H1 (cell line): ENCODE measurements around the gene CDK19. TPM values are rescaled to one million over a fixed set of nuclear protein-coding genes. Genes with fewer than 3 reads are reported as not detected.

Experiments used
- CTCF ChIA-PET: fragments of 300-600 bp; sonication (Branson Sonifier 250); formaldehyde crosslinking; loops from one replicate; lab custom pipeline; 2021; ENCODE audit not compliant: partially characterized antibody; lab: Charles Lee
- POLR2A ChIA-PET: fragments of 300-600 bp; sonication (Branson Sonifier 250); formaldehyde crosslinking; loops from one replicate; lab custom pipeline; 2021; ENCODE audit warnings: inconsistent platforms; ENCODE audit not compliant: partially characterized antibody; lab: Charles Lee
- DNase-seq, 2 experiments: peaks; one replicate each; pipeline versions ENCODE4 v3.0.0 to v3.0.0-alpha.2; 2010 to 2022; ENCODE audit warnings: low spot score in 2 of 2, low read depth in 1 of 2, mixed read lengths in 1 of 2
- FAIRE-seq: peaks from 2 replicates; lab custom pipeline; 2011; peaks lifted over from hg19 to GRCh38; lab: Jason Lieb, UNC
- H2AFZ ChIP-seq: 2 replicates; pipeline ENCODE4 v1.8.1; 2012; ENCODE audit warnings: low read length, inconsistent platforms
- H2AK5ac ChIP-seq: 2 replicates; pipeline ENCODE4 v1.6.1; 2013; ENCODE audit warnings: low read depth, low read length
- H2BK120ac ChIP-seq: replicated peaks from 2 replicates; pipeline ENCODE3; 2013; ENCODE audit warnings: low read depth, low read length, inconsistent platforms
- H2BK12ac ChIP-seq: 2 replicates; pipeline ENCODE4 v1.6.1; 2013; ENCODE audit warnings: low read depth, low read length
- H2BK15ac ChIP-seq: 2 replicates; pipeline ENCODE4 v1.6.1; 2013; ENCODE audit warnings: low read length
- H2BK20ac ChIP-seq: 2 replicates; pipeline ENCODE4 v1.6.1; 2013; ENCODE audit warnings: low read length
- H2BK5ac ChIP-seq: 2 replicates; pipeline ENCODE4 v1.6.1; 2013; ENCODE audit warnings: low read depth, low read length
- H3K14ac ChIP-seq: 2 replicates; pipeline ENCODE4 v1.6.1; 2013; ENCODE audit warnings: inconsistent platforms; ENCODE audit not compliant: insufficient read length
- H3K18ac ChIP-seq: 2 replicates; pipeline ENCODE4 v1.6.1; 2013; ENCODE audit warnings: low read length; ENCODE audit errors: extremely low read depth
- H3K23ac ChIP-seq: 2 replicates; pipeline ENCODE4 v1.6.1; 2013; ENCODE audit warnings: inconsistent platforms; ENCODE audit not compliant: insufficient read length
- H3K23me2 ChIP-seq: 2 replicates; pipeline ENCODE4 v1.6.1; 2013; ENCODE audit warnings: low read depth, low read length
- H3K27ac ChIP-seq: 2 replicates; pipeline ENCODE4 v1.6.1; 2011; ENCODE audit warnings: low read depth, low read length, inconsistent platforms
- H3K27me3 ChIP-seq, 4 experiments: replicated peaks in 1 of 4; 1 replicate in 1 of 4; 2 replicates in 3 of 4; pipeline versions ENCODE4 v1.6.1 to v1.8.1; 2011 to 2013; ENCODE audit warnings: low read length in 3 of 4, mild to moderate bottlenecking in 3 of 4, inconsistent platforms in 2 of 4, mixed read lengths in 2 of 4, moderate library complexity in 1 of 4; ENCODE audit not compliant: control insufficient read depth in 3 of 4, insufficient read depth in 3 of 4; ENCODE audit errors: extremely low read depth in 1 of 4
- H3K36me3 ChIP-seq, 4 experiments: 2 replicates each; pipeline versions ENCODE4 v1.6.1 to v1.8.1; 2011 to 2013; ENCODE audit warnings: mild to moderate bottlenecking in 4 of 4, low read length in 3 of 4, moderate library complexity in 2 of 4, control low read depth in 1 of 4, inconsistent platforms in 1 of 4; ENCODE audit not compliant: insufficient read depth in 4 of 4, control insufficient read depth in 2 of 4
- H3K4ac ChIP-seq: replicated peaks from 2 replicates; pipeline ENCODE3; 2013; ENCODE audit warnings: low read length, low read depth, mixed read lengths, inconsistent platforms; ENCODE audit not compliant: insufficient read length
- H3K4me1 ChIP-seq, 4 experiments: replicated peaks in 1 of 4; 1 replicate in 1 of 4; 2 replicates in 3 of 4; pipeline versions ENCODE4 v1.6.1 to v1.8.1; 2011 to 2013; ENCODE audit warnings: low read length in 3 of 4, inconsistent platforms in 2 of 4, mixed read lengths in 1 of 4; ENCODE audit not compliant: insufficient read depth in 4 of 4, control insufficient read depth in 3 of 4
- H3K4me2 ChIP-seq, 2 experiments: 2 replicates each; pipeline versions ENCODE4 v1.6.1 to v1.8.1; 2011 to 2013; ENCODE audit warnings: low read depth in 2 of 2, low read length in 2 of 2, control low read depth in 1 of 2, inconsistent platforms in 1 of 2, mild to moderate bottlenecking in 1 of 2; ENCODE audit not compliant: insufficient read depth in 1 of 2
- H3K4me3 ChIP-seq, 4 experiments: fragments of 200-600, 300-600 bp in 1 of 4; sonication (generic), shearing (Covaris generic), sonication (Bioruptor Twin) in 1 of 4; 2 replicates each; pipeline versions ENCODE4 v1.5.1 to v1.8.1; 2011 to 2016; ENCODE audit warnings: low read length in 4 of 4, low read depth in 3 of 4, control low read depth in 2 of 4, inconsistent platforms in 2 of 4, mild to moderate bottlenecking in 2 of 4, mixed read lengths in 1 of 4, moderate library complexity in 1 of 4; ENCODE audit not compliant: insufficient read depth in 2 of 4; ENCODE audit errors: extremely low read depth in 1 of 4
- H3K56ac ChIP-seq: replicated peaks from 2 replicates; pipeline ENCODE3; 2013; ENCODE audit warnings: low read depth, mild to moderate bottlenecking, mixed read lengths, low read length, inconsistent platforms; ENCODE audit not compliant: insufficient read length
- H3K79me1 ChIP-seq: 2 replicates; pipeline ENCODE4 v1.6.1; 2013; ENCODE audit warnings: low read depth, low read length, control low read depth
- H3K79me2 ChIP-seq, 2 experiments: 2 replicates each; pipeline versions ENCODE4 v1.6.1 to v1.8.1; 2012 to 2013; ENCODE audit warnings: low read length in 2 of 2, mild to moderate bottlenecking in 2 of 2, inconsistent platforms in 1 of 2; ENCODE audit not compliant: insufficient read depth in 2 of 2, control insufficient read depth in 1 of 2
- H3K9ac ChIP-seq, 4 experiments: replicated peaks in 1 of 4; 1 replicate in 1 of 4; 2 replicates in 3 of 4; pipeline versions ENCODE4 v1.6.1 to v1.8.1; 2011 to 2013; ENCODE audit warnings: low read depth in 3 of 4, low read length in 3 of 4, control low read depth in 2 of 4, mild to moderate bottlenecking in 2 of 4, moderate library complexity in 2 of 4, inconsistent platforms in 1 of 4; ENCODE audit errors: extremely low read depth in 1 of 4
- H3K9me3 ChIP-seq, 2 experiments: 2 replicates each; pipeline versions ENCODE4 v1.6.1 to v1.8.1; 2012 to 2013; ENCODE audit warnings: mild to moderate bottlenecking in 2 of 2, moderate library complexity in 2 of 2, control low read depth in 1 of 2, inconsistent platforms in 1 of 2, low read depth in 1 of 2, low read length in 1 of 2, mixed read lengths in 1 of 2; ENCODE audit not compliant: insufficient read depth in 2 of 2
- H4K20me1 ChIP-seq, 2 experiments: replicated peaks in 1 of 2; 2 replicates each; pipeline versions ENCODE3 to v1.8.1; 2011 to 2013; ENCODE audit warnings: inconsistent platforms in 2 of 2, low read length in 2 of 2, mild to moderate bottlenecking in 1 of 2; ENCODE audit not compliant: insufficient read depth in 2 of 2, control insufficient read depth in 1 of 2
- H4K5ac ChIP-seq: 2 replicates; pipeline ENCODE4 v1.6.1; 2013; ENCODE audit warnings: low read length, low read depth, mixed read lengths, inconsistent platforms; ENCODE audit not compliant: insufficient read length
- H4K8ac ChIP-seq: 2 replicates; pipeline ENCODE4 v1.8.0; 2013; ENCODE audit warnings: mild to moderate bottlenecking, moderate library complexity, low read length, inconsistent platforms; ENCODE audit not compliant: insufficient read depth; ENCODE audit errors: extremely low read depth
- H4K91ac ChIP-seq: replicated peaks from 2 replicates; pipeline ENCODE3; 2013; ENCODE audit warnings: low read length, mixed read lengths, inconsistent platforms; ENCODE audit not compliant: insufficient read length
- WGBS, 2 experiments: shearing (Covaris generic) in 1 of 2; methylation state at CpG; one replicate each; pipeline versions ENCODE4 v1.1.6 to v1.1.7; 2013 to 2015; ENCODE audit warnings: low lambda C conversion rate in 2 of 2, mixed read lengths in 2 of 2, inconsistent platforms in 1 of 2, low coverage in 1 of 2, missing lambda C conversion rate in 1 of 2; ENCODE audit not compliant: insufficient replicate concordance in 2 of 2, insufficient coverage in 1 of 2, insufficient read length in 1 of 2; ENCODE audit errors: extremely low coverage in 1 of 2, missing lambda C conversion rate in 1 of 2; 5-methylcytosine and 5-hydroxymethylcytosine counted together
- polyA plus RNA-seq, 7 experiments: library from polyadenylated mRNA; depleted of rRNA in 3 of 7; stranded (reverse) in 5 of 7; unstranded in 2 of 7; fragments of >200 nt in 5 of 7; fragments of 200-250 nt in 2 of 7; gene quantifications; 1 replicate in 5 of 7; 2 replicates in 1 of 7; 4 replicates in 1 of 7; pipeline versions ENCODE4 v1.2.1 to v1.2.3, GENCODE V29; 2011 to 2013; ENCODE audit warnings: missing spikeins in 2 of 7, mixed read lengths in 2 of 7
- total RNA-seq: library from RNA; stranded (reverse); fragmentation: NEBNext Ultra II Directional; extraction: Animal tissue kit (Norgen Biotek cat#: 25700); gene quantifications from 2 replicates; pipeline ENCODE4 v1.2.1, GENCODE V29; 2021

CDK19 gene
- total and polyA plus RNA-seq, 2 of the 8 experiments (the other 6 are each of a cell fraction or from before 2014, with no cell fraction given): 4.9 to 12.6 TPM

- H3K4me3 ChIP-seq: no peak overlapping the region
- no peak overlapping the region for H2AK5ac ChIP-seq
- H3K9ac ChIP-seq: no peak overlapping the region
- H4K20me1 ChIP-seq: peaks cover 0 to 4% of the 10 kb centered on the region in 2 experiments
- no peaks in the 10 kb centered on the region for H3K79me1 ChIP-seq
- H3K79me2 ChIP-seq: no peaks in the 10 kb centered on the region
- H3K27me3 ChIP-seq: no peaks in the 10 kb centered on the region
- no peak overlapping the region for H3K18ac ChIP-seq
- WGBS, 2 experiments: 81% methylated on average over 4 of the region's 4 CpGs; no CpG with 5 or more reads in 1 of the 2 experiments
- H2BK15ac ChIP-seq: no peak overlapping the region
- no peaks in the 10 kb centered on the region for H3K23me2 ChIP-seq
- no peaks in the 10 kb centered on the region for H3K36me3 ChIP-seq
- no peak overlapping the region for H2BK12ac ChIP-seq
- H2BK120ac ChIP-seq: no peak overlapping the region
- CTCF ChIA-PET: interaction anchor here (0.7 to 2.5 kb wide), 30 partner anchors 8 to 317 kb away, joined by 3 to 10 read pairs (median 4); partner anchors contain the start of genes CDK19 and GTF3C6
- H2BK5ac ChIP-seq: no peak overlapping the region
- H3K4me2 ChIP-seq: no peak overlapping the region
- FAIRE-seq (no peak), DNase-seq (no peak)
- no peaks in the 10 kb centered on the region for H3K4me1 ChIP-seq
- H3K56ac ChIP-seq: no peak overlapping the region
- H2BK20ac ChIP-seq: no peak overlapping the region
- no peak overlapping the region for H3K14ac ChIP-seq
- no peaks in the 10 kb centered on the region for H3K9me3 ChIP-seq
- H3K23ac ChIP-seq: no peak overlapping the region
- POLR2A ChIA-PET: interaction anchor here (0.9 to 2.5 kb wide), 6 partner anchors 134 to 277 kb away, joined by 3 to 8 read pairs (median 3); partner anchors contain the start of genes AMD1, CDK19 and GTF3C6
- H4K91ac ChIP-seq: no peak overlapping the region
- H4K5ac ChIP-seq: no peak overlapping the region
- no peak overlapping the region for H3K27ac ChIP-seq
- no peak overlapping the region for H3K4ac ChIP-seq
- no peak overlapping the region for H2AFZ ChIP-seq
- H4K8ac ChIP-seq: no peak overlapping the region
These were observed 133.5 kb downstream of the CDK19 start for GRCh38 chr6:110681543-110682459.
